NCI-H446 treated with DMSO at 0.1 percent for 48 hours (cell line): ENCODE results near the gene ERFL.

Experiments used
- DNase-seq: peaks from one replicate; lab custom pipeline; 2025; lab: John Stamatoyannopoulos, UW

ERFL gene

GRCh38 chr19:41897820-41898219 lies 30.4 kb downstream of the ERFL start:
- DNase-seq, result no peak

- no peak for DNase-seq
Observed at GRCh38 chr19:41897181-41897580, 31.1 kb downstream of the ERFL start.

GRCh38 chr19:41896581-41896942 lies 31.7 kb downstream of the ERFL start:
- DNase-seq, result no peak

GRCh38 chr19:41895745-41896580 lies 32.3 kb downstream of the ERFL start:
- DNase-seq, result no peak

- no peak for DNase-seq
Observed at GRCh38 chr19:41894350-41894749, 33.9 kb downstream of the ERFL start.

- DNase-seq, result no peak
Observed at GRCh38 chr19:41893899-41894298, 34.4 kb downstream of the ERFL start.

- DNase-seq, result no peak
Observed at GRCh38 chr19:41892173-41892902, 35.9 kb downstream of the ERFL start.

GRCh38 chr19:41890936-41891335 lies 37.3 kb downstream of the ERFL start:
- DNase-seq, result no peak

- no peak for DNase-seq
Observed at GRCh38 chr19:41889896-41890295, 38.4 kb downstream of the ERFL start.

- no peak for DNase-seq
Observed at GRCh38 chr19:41888926-41889325, 39.3 kb downstream of the ERFL start.

- DNase-seq, result no peak
Observed at GRCh38 chr19:41887711-41888382, 40.4 kb downstream of the ERFL start.

- DNase-seq, result no peak
Observed at GRCh38 chr19:41886761-41887710, 41.2 kb downstream of the ERFL start.

GRCh38 chr19:41883821-41884733 lies 44.2 kb downstream of the ERFL start:
- DNase-seq, result peak; percentile 98

GRCh38 chr19:41883463-41883820 lies 44.8 kb downstream of the ERFL start:
- DNase-seq, result no peak

- no peak for DNase-seq
Observed at GRCh38 chr19:41882568-41883462, 45.4 kb downstream of the ERFL start, which contains the start of gene ARHGEF1. Gene ARHGEF1, plus strand, starts transcription at chr19:41883184. Its CDS starts 4,899 bp downstream, at chr19:41888083.

- no peak for DNase-seq
Observed at GRCh38 chr19:41880329-41880708, 47.9 kb downstream of the ERFL start.

GRCh38 chr19:41879670-41880328 lies 48.5 kb downstream of the ERFL start:
- no peak for DNase-seq

GRCh38 chr19:41879080-41879479 lies 49.2 kb downstream of the ERFL start:
- no peak for DNase-seq
